Measurements from ENCODE around the gene MAMLD1.

Gene MAMLD1

DNA sequence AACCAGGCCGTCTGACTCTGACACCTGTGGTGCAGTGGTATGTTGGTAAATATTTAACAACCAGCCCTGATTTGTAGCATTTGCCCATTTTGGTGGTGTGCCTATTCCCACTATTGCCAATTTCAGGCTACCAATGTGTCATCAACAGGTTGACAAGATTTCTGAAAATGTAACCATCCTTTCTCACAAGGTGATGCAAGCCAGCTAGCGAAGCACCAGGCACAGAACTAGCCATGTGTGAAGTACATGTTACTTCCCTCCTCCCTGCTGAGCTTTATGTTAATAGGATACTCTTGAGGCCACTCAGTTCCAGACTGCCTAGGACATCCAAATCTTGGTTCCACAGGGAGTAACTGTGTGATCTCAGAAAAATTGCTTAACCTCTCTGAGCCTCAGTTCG, 7.2 kb upstream of the MAMLD1 start:
- DNase-seq: no peak

DNA sequence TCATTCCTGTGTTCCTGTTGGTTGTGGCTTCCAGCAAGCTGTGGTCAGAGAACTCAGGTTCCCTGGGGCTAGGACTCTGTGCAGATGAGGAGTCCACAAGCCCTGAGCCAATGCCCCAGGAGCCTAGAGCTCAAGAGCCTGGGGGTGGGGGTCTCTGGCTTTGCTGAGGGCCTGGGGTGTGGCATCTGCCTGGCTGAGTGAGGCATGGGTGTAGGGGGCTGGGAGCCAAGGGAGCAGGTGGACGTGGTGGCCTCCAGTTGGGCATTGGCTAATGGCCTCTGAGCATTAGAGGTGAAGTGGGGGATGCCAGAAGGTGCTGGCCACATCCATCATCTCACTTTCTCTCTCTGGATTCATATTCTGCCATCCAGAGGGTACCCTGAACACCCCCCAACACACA, 5.3 kb upstream of the MAMLD1 start:
- DNase-seq: no peak

DNA sequence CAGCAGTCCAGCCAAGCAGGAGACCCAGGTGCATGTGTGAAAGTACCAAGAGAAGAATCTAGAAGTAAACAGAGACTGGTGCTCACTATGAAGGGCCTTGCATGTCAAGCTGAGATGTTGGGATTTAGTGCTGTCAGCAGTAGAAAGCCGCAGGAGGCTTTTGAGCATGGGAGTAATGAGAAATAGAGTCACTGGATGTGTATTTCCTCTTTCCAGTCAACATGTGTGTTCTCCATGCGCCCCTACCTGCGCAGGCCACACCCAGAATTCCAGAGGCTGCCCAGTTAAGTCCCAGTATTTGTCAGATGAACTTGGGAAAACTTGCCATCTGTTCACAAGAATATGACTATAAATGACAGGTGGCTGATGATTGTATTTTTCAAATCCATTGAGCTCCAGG, 4.5 kb upstream of the MAMLD1 start:
- DNase-seq: no peak

DNA sequence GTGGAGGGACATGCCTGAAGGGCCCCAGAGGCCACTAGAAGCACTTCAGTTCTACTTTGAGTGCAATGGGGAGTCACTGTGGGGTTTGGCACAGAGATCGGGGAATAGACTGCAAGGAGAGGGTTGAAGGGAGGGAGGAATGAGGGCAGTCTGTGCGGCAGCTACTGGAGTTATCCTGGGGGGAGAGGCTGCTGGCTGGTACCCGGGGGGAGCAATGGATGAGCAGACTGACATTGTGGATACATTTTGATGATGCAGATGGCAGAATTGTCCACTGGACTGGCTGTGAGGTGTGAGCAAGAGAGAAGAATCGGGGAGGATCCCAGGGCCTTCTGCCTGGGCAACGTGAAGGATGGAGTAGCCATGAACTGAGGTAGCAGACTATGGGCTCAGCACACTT, 2.8 kb upstream of the MAMLD1 start:
- no peak for DNase-seq

DNA sequence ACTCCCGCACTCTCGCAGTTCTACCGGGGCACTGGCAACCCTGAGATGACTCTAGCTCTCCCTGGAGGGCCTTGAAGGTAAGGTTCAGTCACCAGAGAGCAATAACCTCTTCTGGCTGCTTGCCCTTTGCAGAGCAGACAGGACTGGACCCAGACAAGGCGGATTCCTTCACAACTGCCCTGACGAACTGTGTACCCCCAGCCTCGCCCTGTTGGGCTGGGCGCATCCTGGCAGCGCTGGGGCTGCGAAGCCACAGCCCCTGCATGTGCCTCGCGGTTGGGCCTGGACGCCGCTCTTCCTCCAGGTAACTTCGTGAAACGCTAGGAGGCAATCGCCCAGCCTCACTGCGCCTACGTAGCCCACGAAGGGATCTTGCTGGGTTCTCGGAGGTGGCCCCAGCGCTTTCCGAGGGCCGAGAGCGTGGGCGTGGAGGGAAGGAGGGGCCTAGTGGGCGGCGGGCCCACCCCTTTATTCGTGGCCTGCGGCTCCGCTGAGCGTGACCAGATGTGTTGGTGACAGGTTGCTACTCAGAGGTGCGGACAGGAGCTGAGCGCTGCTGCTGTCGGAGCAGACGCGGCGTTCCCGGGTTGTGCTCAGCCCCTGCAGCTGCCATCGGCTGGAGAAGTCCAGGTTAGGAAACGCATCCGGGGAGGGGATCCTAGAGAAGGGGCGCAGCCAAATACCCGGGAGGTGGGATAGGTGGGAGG, 1.9 kb upstream of the MAMLD1 start:
- no peak for DNase-seq

DNA sequence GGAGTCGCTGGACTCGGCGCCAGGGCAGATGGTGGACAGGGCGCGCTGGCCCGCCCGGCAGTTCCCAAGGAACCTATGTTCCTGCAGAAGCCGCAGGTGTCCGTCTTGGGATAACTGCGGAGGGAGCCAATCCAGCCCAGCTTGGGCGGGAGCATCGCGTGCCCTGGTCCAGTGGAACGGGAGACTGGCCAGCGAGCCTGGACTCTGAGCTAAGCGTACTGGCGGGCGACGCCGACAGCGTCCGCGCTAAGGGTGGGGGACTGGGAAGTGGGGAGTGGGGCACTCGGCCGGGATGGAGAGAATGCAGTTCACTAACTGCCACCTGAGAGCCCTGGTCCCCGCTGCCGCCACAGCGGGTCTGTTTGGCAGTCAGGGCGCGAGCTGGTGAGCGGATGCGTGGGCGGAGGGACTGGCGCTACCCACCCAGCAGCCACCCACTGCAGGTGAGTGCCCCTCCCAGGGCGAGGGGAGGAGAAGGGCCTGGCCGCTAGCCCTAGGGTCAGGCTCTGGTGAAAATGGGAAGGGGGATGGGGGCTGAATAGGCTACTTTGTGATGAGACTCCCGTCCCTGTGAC, 1.3 kb upstream of the MAMLD1 start:
- DNase-seq: no peak

DNA sequence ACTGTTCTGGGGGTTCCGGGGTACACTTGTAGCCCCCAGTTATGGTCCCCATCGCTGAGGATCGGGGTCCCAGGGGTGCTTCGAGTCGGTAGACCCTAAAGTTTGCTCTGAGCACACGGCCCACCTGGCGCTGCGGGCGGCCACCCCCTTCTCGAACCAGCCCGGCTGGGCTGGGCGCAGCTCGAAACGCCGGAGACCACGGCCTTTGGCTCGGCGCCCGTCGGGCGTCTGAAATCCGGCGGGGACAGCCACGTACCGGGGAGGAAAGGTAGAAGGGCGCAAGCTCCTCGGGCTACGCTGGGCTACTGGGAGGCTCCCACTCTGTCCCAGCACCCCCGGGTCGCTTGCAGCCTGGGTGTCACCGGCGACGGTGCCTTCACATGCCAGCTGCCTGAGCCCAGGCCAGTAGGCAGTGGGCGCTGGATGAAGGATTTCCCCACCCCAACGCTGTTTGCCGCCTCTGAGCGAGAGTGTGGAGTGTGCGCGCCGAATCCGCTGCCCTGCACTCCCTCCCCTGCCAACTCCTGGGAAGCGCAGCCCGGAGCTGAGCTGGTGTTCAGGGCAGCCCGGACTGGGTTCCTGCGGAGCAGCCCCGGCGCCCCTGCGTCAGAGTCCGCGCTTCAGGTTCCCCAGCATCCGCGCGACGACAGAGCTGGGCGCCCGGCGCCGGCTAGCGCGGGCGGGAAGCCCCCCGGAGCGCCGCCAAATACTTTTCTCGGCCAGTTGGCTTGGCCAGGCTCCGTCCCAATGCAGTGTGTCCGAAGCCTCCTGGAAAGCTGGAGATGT, 637 bp downstream of the MAMLD1 start:
- no peak for DNase-seq

DNA sequence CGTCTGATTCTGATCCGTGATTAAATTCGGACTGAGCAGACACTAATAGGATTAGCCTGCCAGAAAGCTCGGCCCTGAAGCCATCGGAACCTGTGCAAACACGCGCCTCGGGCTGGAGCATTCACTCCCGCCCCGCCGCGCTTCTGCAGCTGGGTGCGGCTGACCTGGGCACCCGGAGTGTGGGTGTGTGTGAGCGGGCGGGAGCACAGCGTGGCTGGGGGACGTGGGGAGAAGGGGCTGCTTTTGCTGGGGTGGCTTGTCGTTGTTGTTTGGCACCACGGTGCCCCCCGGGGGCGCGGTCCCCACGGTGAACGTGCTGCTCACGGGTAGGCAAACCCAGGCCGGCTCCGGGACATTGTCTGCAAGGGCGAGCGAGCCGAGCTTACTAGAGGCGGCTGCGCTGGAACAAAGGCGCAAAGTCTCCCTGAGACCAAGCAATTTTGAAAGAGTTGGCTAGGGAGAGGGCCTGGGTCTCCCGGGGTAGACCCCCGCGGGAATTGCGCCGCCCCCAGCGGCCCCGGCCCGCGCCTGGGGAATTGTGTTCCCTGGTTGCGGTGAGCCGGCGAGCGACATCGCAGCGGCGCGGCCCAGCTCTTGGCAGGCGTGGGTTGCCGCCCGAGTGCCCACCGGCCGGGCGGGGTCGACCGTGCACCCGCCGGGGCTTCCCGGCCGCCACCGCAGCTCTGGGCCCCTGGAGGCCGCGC, 1.4 kb downstream of the MAMLD1 start:
- DNase-seq: no peak

DNA sequence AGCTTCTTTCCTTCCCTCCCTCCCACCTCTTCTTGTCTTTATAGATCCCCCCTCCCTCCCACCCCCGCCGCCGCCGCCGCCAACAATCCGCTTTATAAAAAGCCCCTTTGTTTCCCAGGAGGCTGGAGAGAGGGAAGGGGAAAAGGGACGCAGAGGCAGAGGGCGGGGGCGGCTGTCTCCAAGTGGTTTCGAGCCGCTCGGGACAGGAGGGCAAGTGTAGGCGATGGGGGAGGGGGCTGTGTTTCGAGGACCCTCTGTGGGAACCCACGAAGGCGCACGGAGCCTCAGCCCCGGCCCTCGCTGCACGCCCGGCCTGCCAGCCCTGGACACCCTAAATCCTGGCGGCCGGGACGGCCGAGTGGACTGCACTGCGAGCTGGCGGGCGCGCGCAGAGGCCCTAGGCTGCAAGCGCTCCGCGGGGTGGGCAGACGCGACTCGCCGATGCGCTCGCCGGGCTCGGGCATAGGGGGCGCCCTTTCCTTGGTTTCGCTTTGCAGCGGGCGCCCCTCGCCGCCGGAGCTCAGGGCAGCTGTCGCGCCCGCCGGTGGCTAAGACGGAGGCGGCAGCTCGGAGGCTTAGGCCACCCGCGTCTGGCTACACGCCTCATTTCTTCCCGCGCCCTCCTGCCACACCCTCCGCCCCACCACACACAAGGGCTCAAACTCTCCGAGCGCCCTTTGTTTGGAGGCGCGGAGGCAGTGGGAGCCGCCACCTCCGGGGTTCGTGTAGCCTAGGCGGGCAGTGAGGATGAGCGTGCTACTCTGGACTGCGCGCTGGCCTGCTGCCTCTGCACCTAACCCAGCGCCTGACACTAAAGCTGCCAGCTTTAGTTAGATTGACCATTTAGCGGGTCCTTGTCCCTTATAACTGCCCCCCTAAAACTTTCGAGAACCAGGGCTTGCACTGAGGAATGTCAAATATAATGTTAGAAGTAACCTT, 2.2 kb downstream of the MAMLD1 start:
- peak; percentile 54 for DNase-seq

DNA sequence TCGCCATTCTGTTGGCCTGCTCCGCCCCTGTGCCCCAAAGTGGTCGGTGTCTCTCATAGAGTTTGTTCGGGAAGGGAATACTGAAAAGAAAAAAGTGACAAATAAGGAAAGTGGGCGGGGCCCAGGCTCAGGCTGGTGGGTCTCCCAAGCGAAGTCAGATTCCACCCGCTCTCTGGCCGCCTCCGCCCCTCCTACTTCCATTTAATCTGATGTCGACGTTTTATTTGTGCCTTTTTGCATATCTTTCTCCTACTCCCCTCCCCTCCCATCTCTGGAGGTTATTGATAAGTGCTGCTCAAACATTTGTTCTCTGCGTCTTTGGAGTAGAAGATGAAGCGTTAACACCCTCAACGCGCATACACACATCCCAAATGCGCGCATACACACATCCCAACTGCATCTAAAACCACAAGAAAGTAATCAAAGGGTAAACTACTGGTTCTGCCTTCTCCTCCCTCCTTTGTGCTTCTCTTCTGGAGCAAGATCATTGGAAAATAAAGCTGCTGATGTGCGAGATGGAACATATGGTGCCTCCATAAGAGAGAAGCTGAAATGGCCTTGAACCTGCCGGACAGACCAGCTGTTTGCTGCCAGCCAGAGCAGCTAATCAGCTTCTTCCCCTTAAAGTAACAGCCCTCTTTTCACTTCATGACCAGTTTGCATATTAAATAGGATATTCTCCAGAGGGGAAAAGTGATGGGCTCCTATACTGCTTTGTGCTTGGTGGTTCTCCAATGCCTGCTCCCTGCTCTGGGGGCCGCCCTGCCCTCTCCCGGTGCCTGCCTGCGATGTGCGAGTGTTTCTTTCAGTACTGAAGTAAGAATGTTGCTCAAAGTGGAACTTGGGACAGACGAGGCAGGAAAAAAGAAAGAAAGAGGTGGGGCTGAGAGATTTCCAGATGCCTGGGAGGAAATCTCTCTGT, 3.1 kb downstream of the MAMLD1 start:
- DNase-seq: no peak

DNA sequence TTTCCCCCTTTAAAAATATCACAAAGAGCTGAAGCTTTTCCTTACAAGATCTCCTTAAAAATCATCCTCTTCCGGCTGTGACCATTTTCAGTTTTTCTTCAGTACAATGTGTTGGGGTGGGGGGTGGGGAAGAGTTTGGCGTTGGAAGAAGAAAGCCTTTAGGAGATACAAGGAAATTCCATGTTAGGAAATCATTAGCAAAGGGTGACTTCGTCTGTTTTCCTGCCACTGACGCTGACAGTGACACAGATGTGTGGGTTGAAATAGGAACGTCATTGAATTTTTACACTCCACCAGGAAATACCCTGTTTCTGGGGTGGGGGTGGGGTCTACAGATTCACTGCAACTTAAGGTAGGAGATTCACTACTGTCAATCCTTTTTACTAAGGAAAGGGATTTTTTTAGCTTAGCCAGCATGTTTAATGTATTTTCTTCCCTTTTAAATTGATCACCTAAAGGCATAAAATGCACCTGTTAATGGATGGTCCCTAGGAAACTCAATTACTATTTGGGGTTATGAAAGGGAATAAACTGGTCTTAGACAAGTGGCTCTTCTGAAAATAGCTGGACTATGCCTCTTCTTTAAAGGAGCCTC, 3.9 kb downstream of the MAMLD1 start:
- DNase-seq: no peak

DNA sequence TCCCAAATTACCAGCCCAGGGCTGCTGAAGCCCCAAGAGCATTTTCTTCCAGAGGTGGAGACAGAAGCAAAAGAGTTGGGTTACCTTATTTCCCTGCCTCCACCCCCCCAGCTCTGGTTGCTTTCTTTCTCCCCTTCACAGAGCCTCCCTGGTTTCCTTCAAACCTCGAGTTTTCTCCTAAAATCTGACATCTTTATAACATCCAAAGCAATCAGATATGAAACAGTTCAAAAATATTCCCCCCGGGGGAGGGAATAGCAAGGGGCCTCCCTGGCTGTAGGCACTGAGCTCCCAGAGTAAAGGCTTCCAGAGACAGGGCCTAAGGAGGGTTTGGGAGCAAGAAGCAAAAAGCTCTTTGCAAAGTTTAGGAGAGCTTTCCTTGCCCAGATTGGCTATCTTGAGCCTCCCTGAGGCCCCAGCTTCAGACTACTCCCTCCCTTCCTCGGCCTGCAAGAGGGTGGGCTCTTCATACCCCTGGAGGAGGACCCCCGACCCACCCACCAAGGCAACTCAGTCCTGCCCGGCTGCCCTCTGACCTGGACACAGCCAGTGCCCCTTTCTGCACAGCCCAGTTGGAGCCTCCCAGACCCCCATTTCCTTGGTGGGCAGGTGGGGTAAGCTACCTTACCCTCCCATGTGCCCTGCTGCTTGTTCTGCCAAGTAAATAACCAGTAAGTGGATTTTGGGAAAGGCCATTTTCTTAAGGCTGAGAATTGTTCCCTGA, 7.6 kb downstream of the MAMLD1 start:
- DNase-seq: no peak

DNA sequence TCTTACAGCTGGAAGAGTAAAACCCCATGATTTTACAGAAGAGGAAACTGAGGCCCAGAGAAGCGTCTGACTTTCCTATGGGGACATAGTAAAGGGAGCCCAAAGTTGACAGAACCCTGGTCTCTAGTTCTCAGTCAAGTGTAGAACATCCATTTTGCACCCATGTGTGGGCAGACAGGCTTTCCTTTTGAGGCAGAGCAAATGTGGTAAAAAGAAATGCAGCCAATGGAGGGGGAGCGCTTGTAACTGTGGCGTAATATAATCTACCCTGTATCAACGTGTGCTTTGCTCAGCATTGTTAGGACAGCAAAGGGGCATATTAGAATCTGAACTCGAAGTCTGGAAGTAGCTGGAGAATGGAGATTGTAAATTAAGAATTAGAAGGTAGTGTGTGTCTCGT, 8.8 kb downstream of the MAMLD1 start:
- DNase-seq: no peak

DNA sequence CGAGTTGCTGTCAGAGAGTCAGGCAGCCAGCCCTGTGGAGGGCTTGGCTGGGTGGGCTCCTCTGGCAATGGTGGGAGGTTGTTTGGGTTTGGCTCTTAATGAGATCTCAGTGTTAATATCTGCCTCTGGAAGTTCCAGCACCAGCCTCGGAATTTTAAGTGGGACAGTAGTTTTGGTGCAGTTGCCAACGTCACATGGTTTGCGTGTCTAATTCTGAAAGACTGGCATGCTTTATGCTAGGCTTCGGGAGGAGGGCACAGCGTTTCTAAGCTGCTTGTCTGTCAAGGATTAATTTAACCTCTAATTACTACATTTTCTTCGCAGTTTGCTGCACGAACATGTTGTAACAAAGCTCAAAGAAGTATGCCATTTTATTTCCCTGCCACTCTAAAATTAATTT, 9.2 kb downstream of the MAMLD1 start:
- DNase-seq: no peak

DNA sequence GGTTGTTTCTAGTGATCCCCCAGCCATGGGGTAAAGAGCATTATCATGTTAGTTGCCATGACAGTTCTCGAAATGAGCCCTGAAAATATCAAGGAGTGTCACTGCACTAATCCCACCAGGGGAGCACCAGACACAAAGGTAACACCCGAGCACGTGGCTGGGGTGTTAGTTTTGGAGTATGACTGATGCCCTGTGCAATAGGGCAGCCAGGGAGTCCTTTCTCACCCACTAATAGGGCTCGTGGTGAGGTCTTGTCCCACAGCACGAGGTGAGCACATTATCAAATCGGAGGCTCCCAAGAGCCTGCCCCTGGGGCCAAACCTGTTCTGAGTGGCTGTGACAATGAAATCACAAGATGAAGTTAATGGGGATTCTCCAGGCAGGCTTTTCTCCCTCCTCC, 9.6 kb downstream of the MAMLD1 start:
- no peak for DNase-seq

DNA sequence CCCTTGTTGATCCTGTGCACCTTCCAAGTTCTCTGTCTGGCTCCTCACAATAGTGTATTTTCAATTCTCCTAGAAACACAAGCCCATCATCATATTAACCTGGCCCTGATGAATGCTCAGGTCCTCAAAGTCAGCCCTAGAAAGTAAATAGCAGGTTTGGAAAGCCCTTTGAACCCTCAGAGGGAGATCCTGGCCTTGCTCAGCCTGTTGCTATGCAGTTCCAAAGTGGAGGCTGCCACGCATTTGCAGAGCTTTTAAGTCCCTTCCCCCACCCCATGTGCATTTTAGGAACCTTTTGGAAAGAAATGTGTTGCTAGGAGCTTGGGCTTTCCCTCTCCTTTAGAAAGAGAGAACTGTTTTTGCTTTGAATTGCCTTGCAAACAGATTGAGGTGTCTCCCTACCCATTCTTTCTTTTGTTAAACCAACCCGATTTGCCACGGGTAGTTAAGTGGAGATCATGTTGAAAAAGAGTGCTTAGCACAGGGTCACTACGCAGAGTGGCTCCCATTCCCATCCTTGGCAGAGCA, 12.2 kb downstream of the MAMLD1 start:
- DNase-seq: no peak

DNA sequence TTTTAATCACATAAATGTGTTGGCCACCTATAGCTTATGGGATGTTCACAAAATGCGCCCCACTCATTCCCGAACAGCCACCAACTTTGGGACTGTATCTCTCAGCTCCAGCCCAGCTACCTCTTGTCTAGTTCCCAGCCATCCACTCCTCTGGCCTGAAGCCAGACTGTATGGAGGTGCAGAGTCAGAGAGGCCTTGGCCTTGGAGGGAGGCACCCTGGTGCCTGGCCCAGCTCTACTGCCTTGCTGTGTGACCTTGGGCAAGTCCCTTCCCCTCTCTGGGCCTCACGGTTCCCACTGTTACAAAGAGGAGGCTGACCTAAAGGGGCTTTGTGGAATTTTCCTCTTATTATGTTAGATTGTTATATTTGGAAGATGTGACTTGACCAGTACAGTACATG, 13.9 kb downstream of the MAMLD1 start:
- no peak for DNase-seq

DNA sequence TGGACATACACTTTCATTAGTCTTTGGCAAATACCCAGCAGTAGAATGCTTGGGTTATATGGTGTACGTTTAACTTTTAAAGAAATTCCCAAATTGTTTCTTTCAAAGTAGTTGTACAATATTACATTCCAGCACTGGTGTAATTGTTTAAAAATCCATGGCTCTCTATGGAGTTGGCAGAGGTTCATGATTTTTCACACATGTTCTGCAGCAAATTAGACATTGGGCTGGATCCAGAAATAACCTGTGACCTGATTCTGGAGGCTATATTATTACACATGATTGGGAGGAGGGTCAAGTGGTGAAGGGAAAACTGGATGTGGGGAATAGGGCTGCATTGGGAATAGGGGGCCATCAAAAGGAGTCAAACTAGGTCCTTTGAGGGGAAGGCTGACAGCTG, 41.9 kb downstream of the MAMLD1 start:
- DNase-seq: no peak

DNA sequence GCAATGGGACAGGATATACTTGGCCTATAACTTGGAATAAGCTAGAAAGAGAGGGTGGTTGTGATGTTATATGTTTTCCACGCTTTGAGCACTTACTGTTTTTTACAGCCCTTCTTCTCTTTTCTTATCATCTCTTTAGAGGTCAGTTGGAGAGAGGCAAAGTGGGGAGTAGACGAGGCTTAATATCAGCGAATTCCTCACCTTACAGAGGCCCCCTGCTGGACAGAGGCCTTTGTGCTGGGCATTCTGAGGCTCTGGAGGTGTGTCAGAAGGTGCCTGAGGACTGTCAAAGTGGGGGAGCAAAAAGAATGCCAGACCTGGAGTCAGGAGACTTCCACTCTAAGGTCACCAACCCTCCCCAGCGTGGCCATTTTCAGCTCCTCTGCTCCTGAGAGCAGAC, 42.5 kb downstream of the MAMLD1 start:
- no peak for DNase-seq

DNA sequence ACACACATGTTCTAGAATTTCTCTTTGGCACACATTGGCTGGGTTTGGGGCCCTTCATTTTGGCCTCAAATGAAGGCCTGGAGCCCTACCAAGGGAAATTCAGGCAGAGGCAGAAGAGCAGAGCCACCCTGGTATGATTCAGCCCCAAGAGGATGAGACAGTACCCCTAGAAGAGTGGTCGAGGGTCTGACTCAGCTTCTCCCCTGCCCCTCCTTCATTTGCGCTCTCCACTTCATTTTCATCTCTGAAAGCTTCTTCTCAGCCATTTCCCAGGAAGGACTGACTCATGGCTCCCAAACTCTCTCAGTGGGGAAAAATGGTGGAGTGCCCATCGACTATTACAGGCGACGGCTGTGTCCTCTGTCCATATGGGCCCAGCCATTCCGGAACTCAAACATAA, 43.5 kb downstream of the MAMLD1 start:
- no peak for DNase-seq
